Common myeloid progenitor, CD34-positive (primary cell): ENCODE measurements around the gene MAT2A.

Experiments
- CTCF ChIA-PET: fragments of 350-600 bp; sonication (Branson Sonifier 250); formaldehyde crosslinking; loops from one replicate; lab custom pipeline; 2021; ENCODE audit warnings: antibody characterized with exemption; lab: Charles Lee
- POLR2A ChIA-PET: fragments of 350-600 bp; sonication (Branson Sonifier 250); formaldehyde crosslinking; loops from one replicate; lab custom pipeline; 2021; ENCODE audit warnings: antibody characterized with exemption; lab: Charles Lee
- DNase-seq, 3 donors: peaks; one replicate each; pipeline versions ENCODE4 v3.0.0 to v3.0.0-alpha.2; 2013
- H3K27ac ChIP-seq, 2 experiments: 1 replicate in 1 of 2; 2 replicates in 1 of 2; pipeline ENCODE4 v1.7.0; 2013; ENCODE audit warnings: inconsistent platforms in 2 of 2, low read length in 2 of 2, mild to moderate bottlenecking in 2 of 2, low read depth in 1 of 2, moderate library complexity in 1 of 2; ENCODE audit not compliant: severe bottlenecking in 2 of 2, insufficient read depth in 1 of 2, poor library complexity in 1 of 2
- H3K27me3 ChIP-seq, 5 experiments: replicated peaks in 2 of 5; 1 replicate in 3 of 5; 2 replicates in 2 of 5; pipeline versions ENCODE4 v1.6.1 to v1.7.0; 2013; ENCODE audit warnings: low read length in 4 of 5, mild to moderate bottlenecking in 2 of 5, moderate library complexity in 2 of 5, inconsistent platforms in 1 of 5; ENCODE audit not compliant: insufficient read depth in 5 of 5, control insufficient read depth in 4 of 5
- H3K36me3 ChIP-seq, 4 experiments: 1 replicate in 2 of 4; 2 replicates in 2 of 4; pipeline versions ENCODE4 v1.6.1 to v1.7.0; 2013; ENCODE audit warnings: low read length in 3 of 4, control low read depth in 1 of 4, mild to moderate bottlenecking in 1 of 4; ENCODE audit not compliant: control insufficient read depth in 4 of 4, insufficient read depth in 4 of 4
- H3K4me1 ChIP-seq, 4 experiments: 1 replicate in 3 of 4; 2 replicates in 1 of 4; pipeline versions ENCODE4 v1.6.1 to v1.7.1; 2013; ENCODE audit warnings: low read length in 3 of 4, mild to moderate bottlenecking in 3 of 4, control low read depth in 1 of 4, inconsistent platforms in 1 of 4, moderate library complexity in 1 of 4; ENCODE audit not compliant: control insufficient read depth in 4 of 4, insufficient read depth in 4 of 4; ENCODE audit errors: control extremely low read depth in 1 of 4
- H3K4me3 ChIP-seq, 7 experiments: 1 replicate in 4 of 7; 2 replicates in 3 of 7; pipeline versions ENCODE4 v1.5.1 to v1.7.0; 2013; ENCODE audit warnings: mild to moderate bottlenecking in 7 of 7, low read length in 6 of 7, moderate library complexity in 6 of 7, inconsistent platforms in 2 of 7, low read depth in 2 of 7, control low read depth in 1 of 7; ENCODE audit not compliant: insufficient read depth in 4 of 7, control insufficient read depth in 1 of 7; ENCODE audit errors: extremely low read depth in 1 of 7
- H3K9me3 ChIP-seq, 5 experiments: 1 replicate in 4 of 5; 2 replicates in 1 of 5; pipeline versions ENCODE4 v1.6.1 to v1.7.1; 2013; ENCODE audit warnings: low read length in 4 of 5, mild to moderate bottlenecking in 2 of 5, inconsistent platforms in 1 of 5, low read depth in 1 of 5, moderate library complexity in 1 of 5; ENCODE audit not compliant: control insufficient read depth in 4 of 5, insufficient read depth in 2 of 5; ENCODE audit errors: control extremely low read depth in 1 of 5
- WGBS: methylation state at CpG from one replicate; pipeline ENCODE4 v1.1.5; 2013; ENCODE audit not compliant: insufficient coverage; 5-methylcytosine and 5-hydroxymethylcytosine counted together

Gene MAT2A

GRCh38 chr2:85514323-85514722, 24.6 kb upstream of the MAT2A start:
- ChIA-PET POLR2A (no interaction called here), CTCF (interaction anchor here (0.6 to 1.6 kb wide), 3 partner anchors 10 to 52 kb away, joined by 3 to 6 read pairs (median 3); no protein-coding TSS in a partner anchor)
- Histone ChIP-seq H3K36me3 (no peaks in the 10 kb centered on the region), H3K9me3 (no peaks in the 10 kb centered on the region), H3K27me3 (no peaks in the 10 kb centered on the region), H3K27ac (no peak overlapping the region), H3K4me1 (peaks cover 4 to 19% (median 12%) of the 10 kb centered on the region in 4 experiments), H3K4me3 (no peak overlapping the region)
- 100% methylated on average over 2 of the region's 6 CpGs for WGBS
- DNase-seq: no peak

- ChIA-PET CTCF (interaction anchor here (1.0 to 2.0 kb wide), 3 partner anchors 13 to 44 kb away, joined by 4 to 6 read pairs (median 6); no protein-coding TSS in a partner anchor), POLR2A (no interaction called here)
- peak overlapping the region in 1 of 7 experiments; percentile 33 for H3K4me3 ChIP-seq
- WGBS: 25% methylated on average over 5 of the region's 8 CpGs
- no peaks in the 10 kb centered on the region for H3K9me3 ChIP-seq
- H3K4me1 ChIP-seq: peaks cover 4 to 19% (median 10%) of the 10 kb centered on the region in 4 experiments
- H3K36me3 ChIP-seq: no peaks in the 10 kb centered on the region
- peak in 2 of 3 donors; percentile 60 to 67 for DNase-seq
- H3K27me3 ChIP-seq: no peaks in the 10 kb centered on the region
- H3K27ac ChIP-seq: no peak overlapping the region
Measured at GRCh38 chr2:85516653-85517389, 22.1 kb upstream of the MAT2A start.

GRCh38 chr2:85522090-85522647, 16.8 kb upstream of the MAT2A start:
- ChIA-PET POLR2A (interaction anchor here (0.7 to 2.7 kb wide), 2 partner anchors 16 to 181 kb away, joined by 4 to 10 read pairs; partner anchors contain the start of gene MAT2A), CTCF (interaction anchor here (0.6 to 2.0 kb wide), 2 partner anchors 11 to 147 kb away, joined by 3 to 4 read pairs; no protein-coding TSS in a partner anchor)
- H3K4me1 ChIP-seq: peaks cover 10 to 27% (median 20%) of the 10 kb centered on the region in 4 experiments
- no peaks in the 10 kb centered on the region for H3K9me3 ChIP-seq
- DNase-seq: no peak
- no peak overlapping the region for H3K4me3 ChIP-seq
- no peak overlapping the region for H3K27ac ChIP-seq
- no peaks in the 10 kb centered on the region for H3K27me3 ChIP-seq
- 92% methylated on average over 4 of the region's 6 CpGs for WGBS
- no peaks in the 10 kb centered on the region for H3K36me3 ChIP-seq

- ChIA-PET POLR2A (interaction anchor here (0.7 to 2.7 kb wide), 3 partner anchors 15 to 182 kb away, joined by 4 to 10 read pairs (median 4); partner anchors contain the start of gene MAT2A), CTCF (interaction anchor here (0.8 to 2.6 kb wide), 10 partner anchors 8 to 104 kb away, joined by 3 to 11 read pairs (median 6); partner anchors contain the start of gene MAT2A)
- DNase-seq: no peak
- Histone ChIP-seq H3K27me3 (no peaks in the 10 kb centered on the region), H3K4me1 (peaks cover 10 to 22% (median 19%) of the 10 kb centered on the region in 4 experiments), H3K27ac (no peak overlapping the region), H3K9me3 (no peaks in the 10 kb centered on the region), H3K36me3 (no peaks in the 10 kb centered on the region), H3K4me3 (no peak overlapping the region)
- 96% methylated on average over 5 of the region's 8 CpGs for WGBS
Measured at GRCh38 chr2:85523062-85523902, 15.7 kb upstream of the MAT2A start.

GRCh38 chr2:85523903-85524335, 15.0 kb upstream of the MAT2A start:
- Histone ChIP-seq H3K4me1 (peaks cover 10 to 22% (median 19%) of the 10 kb centered on the region in 4 experiments), H3K4me3 (no peak overlapping the region), H3K36me3 (no peaks in the 10 kb centered on the region), H3K9me3 (no peaks in the 10 kb centered on the region), H3K27me3 (no peaks in the 10 kb centered on the region), H3K27ac (peak overlapping the region in 1 of 2 experiments; percentile 47)
- no peak for DNase-seq
- POLR2A ChIA-PET: interaction anchor here (1.0 to 2.7 kb wide), 2 partner anchors 15 to 86 kb away, joined by 4 to 10 read pairs; partner anchors contain the start of gene MAT2A
- 81% methylated on average over 4 of the region's 5 CpGs for WGBS
- CTCF ChIA-PET: interaction anchor here (0.8 to 2.6 kb wide), 12 partner anchors 9 to 104 kb away, joined by 3 to 11 read pairs (median 5); partner anchors contain the start of gene MAT2A

- ChIA-PET CTCF (interaction anchor here (0.8 to 2.6 kb wide), 12 partner anchors 8 to 105 kb away, joined by 3 to 11 read pairs (median 5); partner anchors contain the start of gene MAT2A), POLR2A (interaction anchor here (1.0 to 2.7 kb wide), 2 partner anchors 14 to 87 kb away, joined by 4 to 10 read pairs; partner anchors contain the start of gene MAT2A)
- H3K4me1 ChIP-seq: peaks cover 10 to 22% (median 19%) of the 10 kb centered on the region in 4 experiments
- H3K27ac ChIP-seq: peak overlapping the region in 1 of 2 experiments; percentile 47
- peak overlapping the region in 2 of 7 experiments; percentile 23 to 28 for H3K4me3 ChIP-seq
- peak in 2 of 3 donors; percentile 48 to 54 for DNase-seq
- H3K27me3 ChIP-seq: no peaks in the 10 kb centered on the region
- WGBS: 19% methylated on average over 6 of the region's 8 CpGs
- H3K36me3 ChIP-seq: no peaks in the 10 kb centered on the region
- H3K9me3 ChIP-seq: no peaks in the 10 kb centered on the region
Measured at GRCh38 chr2:85524336-85524908, 14.5 kb upstream of the MAT2A start.
